HepG2 (cell line): ENCODE measurements around the gene BORCS5. TPM values are rescaled to one million over a fixed set of nuclear protein-coding genes. Genes with fewer than 3 reads are reported as not detected.

ENCODE experiments used
- ATF7 ChIP-seq, 2 experiments: fragments of 450-650 bp in 1 of 2; sonication (generic) in 1 of 2; formaldehyde crosslinking in 1 of 2; IDR thresholded peaks; 2 replicates each; pipeline versions ENCODE4 v1.4.0 to v1.6.1; 2016 to 2020; ENCODE audit warnings: antibody characterized with exemption in 1 of 2, mild to moderate bottlenecking in 1 of 2, missing genetic modification reagents in 1 of 2
- CEBPB ChIP-seq: IDR thresholded peaks from 2 replicates; pipeline ENCODE4 v1.6.1; 2011; ENCODE audit warnings: low read depth, low read length, improper control_type of control experiment, borderline replicate concordance
- CEBPG ChIP-seq: IDR thresholded peaks from 2 replicates; pipeline ENCODE4 v1.6.1; 2016
- CREB1 ChIP-seq, 2 experiments: fragments of 450-650 bp in 1 of 2; IDR thresholded peaks; 2 replicates each; pipeline ENCODE4 v1.6.1; 2016 to 2017; ENCODE audit warnings: control low read depth in 1 of 2, mild to moderate bottlenecking in 1 of 2, missing compliant biosample characterization in 1 of 2, missing genetic modification characterization in 1 of 2
- EZH2 ChIP-seq: conservative IDR thresholded peaks from 2 replicates; pipeline ENCODE4 v1.6.1; 2012; ENCODE audit warnings: mild to moderate bottlenecking, low read depth, low read length, moderate library complexity
- HNF1B ChIP-seq: sonication (generic); formaldehyde crosslinking; IDR thresholded peaks from 2 replicates; pipeline ENCODE4 v1.5.1; 2020; ENCODE audit warnings: mild to moderate bottlenecking, moderate library complexity, missing genetic modification reagents
- MEIS2 ChIP-seq: sonication (generic); formaldehyde crosslinking; IDR thresholded peaks from 2 replicates; pipeline ENCODE4 v1.9.0; 2021; ENCODE audit warnings: mild to moderate bottlenecking, missing genetic modification reagents
- MIXL1 ChIP-seq: IDR thresholded peaks from 2 replicates; pipeline ENCODE4 v1.6.1; 2016
- NCOA2 ChIP-seq: sonication (generic); formaldehyde crosslinking; IDR thresholded peaks from 2 replicates; pipeline ENCODE4 v1.8.0; 2022; ENCODE audit warnings: inconsistent platforms
- ONECUT2 ChIP-seq: sonication (generic); formaldehyde crosslinking; IDR thresholded peaks from 2 replicates; pipeline ENCODE4 v1.4.0; 2020; ENCODE audit warnings: missing genetic modification reagents
- POGK ChIP-seq: sonication (generic); formaldehyde crosslinking; conservative IDR thresholded peaks from 2 replicates; pipeline ENCODE4 v1.8.0; 2022; ENCODE audit warnings: mild to moderate bottlenecking, moderate library complexity, missing genetic modification reagents
- POLR2AphosphoS5 ChIP-seq: IDR thresholded peaks from 2 replicates; pipeline ENCODE4 v1.6.1; 2012; ENCODE audit warnings: low read depth, low read length
- RNF2 ChIP-seq: fragments of 450-650 bp; conservative IDR thresholded peaks from 2 replicates; pipeline ENCODE4 v1.6.1; 2016; ENCODE audit warnings: low read depth
- SIX4 ChIP-seq: sonication (generic); formaldehyde crosslinking; IDR thresholded peaks from 2 replicates; pipeline ENCODE4 v1.4.0; 2020; ENCODE audit warnings: missing genetic modification reagents
- SMAD9 ChIP-seq: sonication (generic); formaldehyde crosslinking; IDR thresholded peaks from 2 replicates; pipeline ENCODE4 v1.5.1; 2020; ENCODE audit warnings: mild to moderate bottlenecking, missing genetic modification reagents
- SNRNP70 ChIP-seq: fragments of 200-400 bp; formaldehyde crosslinking; IDR thresholded peaks from 2 replicates; pipeline ENCODE4 v1.6.1; 2017; ENCODE audit warnings: mild to moderate bottlenecking, low read depth, low read length, moderate library complexity
- SOX13 ChIP-seq, 3 experiments: fragments of 450-650 bp in 1 of 3; sonication (generic) in 1 of 3; formaldehyde crosslinking in 1 of 3; IDR thresholded peaks in 2 of 3; conservative IDR thresholded peaks in 1 of 3; 2 replicates each; pipeline versions ENCODE4 v1.5.0 to v1.6.1; 2016 to 2020; ENCODE audit warnings: antibody characterized with exemption in 1 of 3, mild to moderate bottlenecking in 1 of 3, missing compliant biosample characterization in 1 of 3, missing genetic modification reagents in 1 of 3, moderate library complexity in 1 of 3
- TCF7 ChIP-seq: sonication (generic); IDR thresholded peaks from 2 replicates; pipeline ENCODE4 v1.6.1; 2016; ENCODE audit warnings: antibody characterized with exemption, low read depth
- TOPORS ChIP-seq: sonication (generic); formaldehyde crosslinking; IDR thresholded peaks from 2 replicates; pipeline ENCODE4 v1.8.0; 2023; ENCODE audit warnings: mild to moderate bottlenecking, missing genetic modification reagents
- ZBTB7B ChIP-seq: sonication (generic); formaldehyde crosslinking; IDR thresholded peaks from 2 replicates; pipeline ENCODE4 v1.4.0; 2020; ENCODE audit warnings: missing genetic modification reagents
- ZMYM3 ChIP-seq: sonication (generic); formaldehyde crosslinking; IDR thresholded peaks from 2 replicates; pipeline ENCODE4 v1.5.1; 2020; ENCODE audit warnings: mild to moderate bottlenecking, missing genetic modification reagents
- ZNF160 ChIP-seq: sonication (generic); formaldehyde crosslinking; IDR thresholded peaks from 2 replicates; pipeline ENCODE4 v1.8.0; 2022; ENCODE audit warnings: mild to moderate bottlenecking, inconsistent platforms, missing genetic modification reagents
- ZNF331 ChIP-seq: sonication (generic); formaldehyde crosslinking; IDR thresholded peaks from 2 replicates; pipeline ENCODE4 v1.4.0; 2020; ENCODE audit warnings: missing genetic modification reagents
- ZNF33B ChIP-seq: sonication (generic); formaldehyde crosslinking; IDR thresholded peaks from 2 replicates; pipeline ENCODE4 v1.5.1; 2020; ENCODE audit warnings: mild to moderate bottlenecking, missing genetic modification reagents
- ZNF513 ChIP-seq: sonication (generic); formaldehyde crosslinking; conservative IDR thresholded peaks from 2 replicates; pipeline ENCODE4 v1.5.0; 2020; ENCODE audit warnings: missing genetic modification reagents
- polyA plus RNA-seq, 8 experiments: library from polyadenylated mRNA; depleted of rRNA in 3 of 8; stranded (reverse) in 7 of 8; unstranded in 1 of 8; fragments of >200 nt; fragmentation: Illumina TruSeq in 4 of 8; extraction: Trizol in 4 of 8; gene quantifications; 2 replicates each; pipeline versions ENCODE4 v1.2.1 to v1.2.3, GENCODE V29; 2011 to 2016; ENCODE audit warnings: low read depth in 4 of 8, missing spikeins in 1 of 8, mixed read lengths in 1 of 8; ENCODE audit not compliant: insufficient read depth in 1 of 8
- total RNA-seq, 5 experiments: library from RNA; depleted of rRNA; stranded (reverse); fragments of >200 nt; fragmentation: Illumina TruSeq; extraction: Trizol; gene quantifications; 2 replicates each; pipeline ENCODE4 v1.2.3, GENCODE V29; 2016; ENCODE audit warnings: low read depth in 1 of 5
- TF ChIP-seq, protein P1 (sequence below): fragments of 450-650 bp; IDR thresholded peaks from 2 replicates; pipeline ENCODE4 v1.6.1; 2016

The BORCS5 gene
- total and polyA plus RNA-seq, 2 of the 13 experiments (the other 11 are each of a cell fraction or from before 2014, with no cell fraction given), result 3.9 to 4.7 TPM

DNA sequence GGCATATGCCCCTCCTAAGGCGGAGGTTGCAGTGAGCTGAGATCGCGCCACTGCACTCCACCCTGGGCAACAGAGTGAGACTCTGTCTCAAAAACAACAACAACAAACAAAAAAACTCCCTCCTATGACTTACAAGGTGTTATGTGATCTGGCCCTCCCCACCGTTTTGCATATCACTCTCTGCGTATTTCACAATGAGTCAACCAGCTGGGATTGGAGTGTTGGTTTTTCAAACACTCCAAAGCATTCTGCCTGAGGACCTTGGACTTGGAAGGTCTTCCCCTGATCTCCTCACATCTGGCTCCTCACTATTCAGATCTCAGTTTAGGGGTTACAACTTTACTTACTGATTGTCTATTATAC, 20.8 kb upstream of the BORCS5 start (continued):
- TF ChIP-seq ZNF513 (no peak), HNF1B (no peak), POLR2AphosphoS5 (no peak), SNRNP70 (no peak), MIXL1 (0 out of 2 replicates have a peak, but pooled peaks have one; percentile 25), ZNF33B (CRISPR knock-in tag) (no peak), ZNF331 (CRISPR knock-in tag) (0 out of 2 replicates have a peak, but pooled peaks have one; percentile 23), ATF7 (IDR thresholded peaks at IDR 0.05) (no peak), ATF7 (CRISPR knock-in tag; IDR thresholded peaks at IDR 0.05) (no peak), SMAD9 (CRISPR knock-in tag) (no peak), RNF2 (no peak), SIX4 (peak; percentile 45; the same call in 1 of the 2 replicates), ONECUT2 (no peak), SOX13 (IDR thresholded peaks at IDR 0.05) (no peak), SOX13 (CRISPR knock-in tag; conservative IDR thresholded peaks at IDR 0.05 in 1 of 2, IDR thresholded peaks at IDR 0.05 in 1 of 2) (peak in 1 of 2 experiments; percentile 53; a peak in 1 of 4 replicates), EZH2 (no peak), ZNF160 (CRISPR knock-in tag) (no peak), POGK (CRISPR knock-in tag) (no peak), TOPORS (CRISPR knock-in tag) (no peak), ZBTB7B (CRISPR knock-in tag) (no peak), CEBPB (peak; percentile 90), CREB1 (IDR thresholded peaks at IDR 0.05) (no peak), CREB1 (CRISPR knock-in tag; IDR thresholded peaks at IDR 0.05) (no peak), MEIS2 (CRISPR knock-in tag) (no peak), NCOA2 (CRISPR knock-in tag) (peak; percentile 23; the same call in 1 of the 2 replicates), TCF7 (peak; percentile 38), CEBPG (CRISPR knock-in tag) (peak; percentile 86), ZMYM3 (CRISPR knock-in tag) (no peak)
- TF ChIP-seq, protein P1, sequence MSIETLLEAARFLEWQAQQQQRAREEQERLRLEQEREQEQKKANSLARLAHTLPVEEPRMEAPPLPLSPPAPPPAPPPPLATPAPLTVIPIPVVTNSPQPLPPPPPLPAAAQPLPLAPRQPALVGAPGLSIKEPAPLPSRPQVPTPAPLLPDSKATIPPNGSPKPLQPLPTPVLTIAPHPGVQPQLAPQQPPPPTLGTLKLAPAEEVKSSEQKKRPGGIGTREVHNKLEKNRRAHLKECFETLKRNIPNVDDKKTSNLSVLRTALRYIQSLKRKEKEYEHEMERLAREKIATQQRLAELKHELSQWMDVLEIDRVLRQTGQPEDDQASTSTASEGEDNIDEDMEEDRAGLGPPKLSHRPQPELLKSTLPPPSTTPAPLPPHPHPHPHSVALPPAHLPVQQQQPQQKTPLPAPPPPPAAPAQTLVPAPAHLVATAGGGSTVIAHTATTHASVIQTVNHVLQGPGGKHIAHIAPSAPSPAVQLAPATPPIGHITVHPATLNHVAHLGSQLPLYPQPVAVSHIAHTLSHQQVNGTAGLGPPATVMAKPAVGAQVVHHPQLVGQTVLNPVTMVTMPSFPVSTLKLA, result no peak
